B cell (primary cell): Measurements from ENCODE around the gene RANBP3. TPM values are rescaled to one million over a fixed set of nuclear protein-coding genes. Genes with fewer than 3 reads are reported as not detected.

ENCODE experiments used
- ATAC-seq: fragments of 200-7000 bp; cut with Tn5 transposase; one replicate; pipeline ENCODE4 v1.10.0; 2021; ENCODE audit warnings: low read depth, mild to moderate bottlenecking, moderate number of reproducible peaks, moderate library complexity
- CTCF ChIA-PET: fragments of 350-600 bp; sonication (Branson Sonifier 250); formaldehyde crosslinking; loops from one replicate; lab custom pipeline; 2021; ENCODE audit warnings: antibody characterized with exemption, inconsistent platforms; lab: Charles Lee
- POLR2A ChIA-PET: fragments of 350-600 bp; sonication (Branson Sonifier 250); formaldehyde crosslinking; loops from one replicate; lab custom pipeline; 2021; ENCODE audit warnings: antibody characterized with exemption; lab: Charles Lee
- DNase-seq: peaks from one replicate; pipeline ENCODE4 v3.0.0; 2013
- H2AFZ ChIP-seq: 2 replicates; pipeline ENCODE4 v1.6.1; 2012; ENCODE audit warnings: mild to moderate bottlenecking, low read depth, low read length; ENCODE audit not compliant: insufficient read depth, poor library complexity, severe bottlenecking
- H3K27ac ChIP-seq, 2 donors: 1 replicate in 1 of 2; 2 replicates in 1 of 2; pipeline ENCODE4 v1.5.1; 2012 to 2013; ENCODE audit warnings: low read length in 2 of 2, mild to moderate bottlenecking in 2 of 2, moderate library complexity in 1 of 2
- H3K27me3 ChIP-seq, 4 experiments: fragments of 200-600 bp in 1 of 4; sonication (generic) in 1 of 4; replicated peaks in 1 of 4; 1 replicate in 2 of 4; 2 replicates in 2 of 4; pipeline versions ENCODE4 v1.6.1 to v1.7.0; 2013 to 2016; ENCODE audit warnings: low read length in 3 of 4, mild to moderate bottlenecking in 2 of 4, mixed read lengths in 1 of 4, moderate library complexity in 1 of 4; ENCODE audit not compliant: insufficient read depth in 4 of 4, control insufficient read depth in 3 of 4; ENCODE audit errors: control extremely low read depth in 1 of 4
- H3K36me3 ChIP-seq, 2 experiments: replicated peaks in 1 of 2; 1 replicate in 1 of 2; 2 replicates in 1 of 2; pipeline versions ENCODE4 v1.6.1 to v1.7.1; 2013; ENCODE audit warnings: low read length in 1 of 2; ENCODE audit not compliant: insufficient read depth in 2 of 2, control insufficient read depth in 1 of 2; ENCODE audit errors: control extremely low read depth in 1 of 2, extremely low read depth in 1 of 2
- H3K4me1 ChIP-seq, 2 donors: fragments of 200-600 bp in 1 of 2; sonication (generic) in 1 of 2; 1 replicate in 1 of 2; 2 replicates in 1 of 2; pipeline versions ENCODE4 v1.5.1 to v1.6.1; 2013 to 2017; ENCODE audit warnings: low read length in 2 of 2; ENCODE audit not compliant: control insufficient read depth in 2 of 2, insufficient read depth in 2 of 2
- H3K4me2 ChIP-seq: replicated peaks from 2 replicates; pipeline ENCODE3; 2012; ENCODE audit warnings: mild to moderate bottlenecking, low read depth, low read length; ENCODE audit not compliant: poor library complexity, severe bottlenecking
- H3K4me3 ChIP-seq, 5 experiments: fragments of 200-600 bp in 1 of 5; sonication (generic) in 1 of 5; 1 replicate in 3 of 5; 2 replicates in 2 of 5; pipeline versions ENCODE4 v1.5.1 to v1.7.0; 2011 to 2016; ENCODE audit warnings: low read length in 4 of 5, mild to moderate bottlenecking in 4 of 5, low read depth in 2 of 5, control low read depth in 1 of 5, moderate library complexity in 1 of 5; ENCODE audit not compliant: insufficient read depth in 1 of 5; ENCODE audit errors: control extremely low read depth in 1 of 5, extremely low read depth in 1 of 5
- H3K79me2 ChIP-seq: fragments of 200-600 bp; sonication (generic); one replicate; pipeline ENCODE4 v1.6.0; 2016; ENCODE audit warnings: low read length; ENCODE audit not compliant: control insufficient read depth, insufficient read depth
- H3K9ac ChIP-seq: fragments of 200-600 bp; sonication (generic); 2 replicates; pipeline ENCODE4 v1.6.1; 2017; ENCODE audit warnings: mild to moderate bottlenecking, low read length, moderate library complexity
- H3K9me3 ChIP-seq, 3 donors: one replicate each; pipeline versions ENCODE4 v1.6.1 to v1.7.1; 2013; ENCODE audit warnings: low read length in 2 of 3; ENCODE audit not compliant: control insufficient read depth in 2 of 3, insufficient read depth in 1 of 3; ENCODE audit errors: control extremely low read depth in 1 of 3
- H4K20me1 ChIP-seq: 2 replicates; pipeline ENCODE4 v1.6.0; 2012; ENCODE audit warnings: mild to moderate bottlenecking, low read length; ENCODE audit not compliant: insufficient read depth, control insufficient read depth, poor library complexity, severe bottlenecking
- H3K27ac Mint-ChIP-seq: one replicate; pipeline ENCODE4 v1.8.0; 2021; ENCODE audit warnings: mixed read lengths
- H3K27me3 Mint-ChIP-seq: one replicate; pipeline ENCODE4 v1.8.0; 2021; ENCODE audit warnings: mixed read lengths
- H3K4me1 Mint-ChIP-seq: one replicate; pipeline ENCODE4 v1.8.0; 2021; ENCODE audit warnings: mixed read lengths
- H3K4me3 Mint-ChIP-seq: one replicate; pipeline ENCODE4 v1.8.0; 2021; ENCODE audit warnings: mixed read lengths
- H3K9me3 Mint-ChIP-seq: one replicate; pipeline ENCODE4 v1.8.0; 2022; ENCODE audit warnings: mixed read lengths; ENCODE audit not compliant: insufficient read depth
- CTCF ChIP-seq: fragments of 200-600 bp; IDR thresholded peaks from one replicate; pipeline ENCODE4 v1.8.0; 2022; ENCODE audit warnings: antibody characterized with exemption, mild to moderate bottlenecking
- EZH2 ChIP-seq: IDR thresholded peaks from 2 replicates; pipeline ENCODE4 v1.6.1; 2012; ENCODE audit warnings: borderline replicate concordance, low read depth, mild to moderate bottlenecking, moderate library complexity, low read length; ENCODE audit not compliant: insufficient read depth, poor library complexity, severe bottlenecking
- WGBS: methylation state at CpG from one replicate; pipeline ENCODE4 v1.1.5; 2013; ENCODE audit warnings: missing lambda C conversion rate; ENCODE audit not compliant: insufficient coverage; 5-methylcytosine and 5-hydroxymethylcytosine counted together
- intact Hi-C: fragments of 100-400 bp; cut with micrococcal nuclease; formaldehyde crosslinking; loops from one replicate; pipeline ENCODE4 v1.10.0; 2022
- polyA plus RNA-seq: library from polyadenylated mRNA; depleted of rRNA; stranded (reverse); fragments of >200 nt; gene quantifications from 2 replicates; pipeline ENCODE4 v1.2.3, GENCODE V29; 2012
- total RNA-seq, 2 donors: library from RNA; stranded (reverse); fragments of 120-200 nt in 1 of 2; gene quantifications; 1 replicate in 1 of 2; 2 replicates in 1 of 2; pipeline versions ENCODE4 v1.2.3 to v1.2.4, GENCODE V29; 2013 to 2022

Gene RANBP3
- total and polyA plus RNA-seq, 2 donors (not counting 1 experiment from before 2014, with no cell fraction given): 86.7 to 91.7 TPM

GRCh38 chr19:5927441-5927821 is 50.5 kb downstream of the RANBP3 start:
- no peaks in the 10 kb centered on the region for H3K27me3 Mint-ChIP-seq
- H3K9me3 ChIP-seq: no peaks in the 10 kb centered on the region
- TF ChIP-seq CTCF (no peak), EZH2 (no peak)
- peak overlapping the region; percentile 55 for H3K27ac Mint-ChIP-seq
- H3K4me3 ChIP-seq: no peak overlapping the region
- peak; percentile 64 for DNase-seq
- intact Hi-C loops: no loop called here
- peaks cover 0 to 16% of the 10 kb centered on the region in 2 donors for H3K4me1 ChIP-seq
- H3K79me2 ChIP-seq: peaks cover 6% of the 10 kb centered on the region
- peaks cover 13% of the 10 kb centered on the region for H3K4me1 Mint-ChIP-seq
- no peak overlapping the region for H2AFZ ChIP-seq
- POLR2A ChIA-PET: no interaction called here
- H3K9ac ChIP-seq: no peak overlapping the region
- ATAC-seq: peak; percentile 83
- CTCF ChIA-PET: no interaction called here
- H3K27me3 ChIP-seq: no peaks in the 10 kb centered on the region
- H3K36me3 ChIP-seq: peaks cover 0 to 91% of the 10 kb centered on the region in 2 experiments
- no peak overlapping the region for H3K4me3 Mint-ChIP-seq
- 58% methylated on average over 8 of the region's 8 CpGs for WGBS
- H3K9me3 Mint-ChIP-seq: no peaks in the 10 kb centered on the region
- peak overlapping the region in 1 of 2 donors; percentile 17 for H3K27ac ChIP-seq
- peaks cover 7% of the 10 kb centered on the region for H4K20me1 ChIP-seq
- no peak overlapping the region for H3K4me2 ChIP-seq

- Histone ChIP-seq H2AFZ (no peak overlapping the region), H3K4me2 (no peak overlapping the region), H3K27ac (no peak overlapping the region), H3K79me2 (peaks cover 2% of the 10 kb centered on the region), H3K9me3 (no peaks in the 10 kb centered on the region), H4K20me1 (peaks cover 5% of the 10 kb centered on the region), H3K36me3 (peaks cover 0 to 93% of the 10 kb centered on the region in 2 experiments), H3K4me3 (no peak overlapping the region), H3K9ac (no peak overlapping the region), H3K27me3 (no peaks in the 10 kb centered on the region), H3K4me1 (peaks cover 0 to 16% of the 10 kb centered on the region in 2 donors)
- no peak for TF ChIP-seq EZH2
- no peak for TF ChIP-seq CTCF
- no peak overlapping the region for H3K4me3 Mint-ChIP-seq
- ChIA-PET CTCF (no interaction called here), POLR2A (no interaction called here)
- no peaks in the 10 kb centered on the region for H3K27me3 Mint-ChIP-seq
- 98% methylated on average over 9 of the region's 14 CpGs for WGBS
- intact Hi-C loops: no loop called here
- ATAC-seq (no peak), DNase-seq (no peak)
- peaks cover 13% of the 10 kb centered on the region for H3K4me1 Mint-ChIP-seq
- H3K9me3 Mint-ChIP-seq: no peaks in the 10 kb centered on the region
- H3K27ac Mint-ChIP-seq: peak overlapping the region; percentile 20
Observed at GRCh38 chr19:5926641-5927440, 51.1 kb downstream of the RANBP3 start.
